Ammon's horn (tissue), 1 donor: ENCODE results near the gene TTLL8.
A peak's percentile ranks its signal among the peaks of the same experiment; 100 is the strongest.
"Not testable (repeated sequence)": the region's sequence is repeated elsewhere in the genome, so short reads cannot be mapped to it uniquely, and the experiment has no call there.

Source experiments
- DNase-seq: peaks from one replicate; pipeline ENCODE4 v3.0.0-alpha.2; 2016; ENCODE audit warnings: low spot score

TTLL8 gene

DNA sequence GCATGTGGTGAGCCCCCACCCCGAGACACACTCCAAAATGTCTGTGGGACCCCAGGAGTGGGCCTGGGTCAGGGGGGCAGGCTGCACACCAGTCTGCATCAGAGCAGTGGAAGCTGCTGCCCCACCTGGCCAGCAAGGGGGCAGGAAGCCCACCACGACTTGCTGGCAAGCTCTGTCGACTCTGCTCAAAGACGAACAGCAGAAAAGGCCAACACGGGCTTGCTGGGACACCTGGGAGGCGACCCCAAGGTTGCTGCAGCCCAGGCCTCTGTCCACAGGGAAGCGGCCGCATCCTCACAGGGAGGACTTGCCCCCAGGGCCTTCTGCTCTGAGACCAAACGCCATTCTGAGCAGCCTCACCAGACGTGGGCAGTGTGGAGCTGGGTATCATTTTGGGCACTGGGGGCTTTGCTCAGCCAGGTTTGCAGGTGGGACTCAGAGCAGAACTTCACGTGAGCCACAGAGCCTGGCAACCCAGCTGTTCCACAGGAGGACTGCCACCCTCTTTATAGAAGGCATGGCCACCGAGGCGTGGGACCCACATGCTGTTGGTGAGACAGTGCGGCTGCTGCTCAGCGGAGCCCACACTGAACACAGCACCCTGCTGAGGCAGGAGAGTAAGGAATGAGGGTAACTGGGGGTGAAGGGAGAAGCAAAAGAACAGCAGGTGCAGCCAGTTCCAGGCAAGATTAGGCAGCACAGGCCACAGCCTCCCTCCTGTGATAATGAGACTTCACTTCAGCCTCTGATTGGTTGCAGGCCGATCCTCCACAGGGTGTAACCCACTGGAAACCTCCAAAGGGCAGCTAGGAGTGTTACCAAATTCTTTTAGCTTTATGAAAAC is 56.5 kb downstream of the TTLL8 start:
- DNase-seq = no peak

- no peak for DNase-seq
Measured at GRCh38 chr22:50000587-50001387, 57.3 kb downstream of the TTLL8 start.

- DNase-seq = no peak
Measured at GRCh38 chr22:49999946-50000586, 58.0 kb downstream of the TTLL8 start.

- no peak for DNase-seq
Measured at GRCh38 chr22:49999063-49999945, 58.8 kb downstream of the TTLL8 start.

DNA sequence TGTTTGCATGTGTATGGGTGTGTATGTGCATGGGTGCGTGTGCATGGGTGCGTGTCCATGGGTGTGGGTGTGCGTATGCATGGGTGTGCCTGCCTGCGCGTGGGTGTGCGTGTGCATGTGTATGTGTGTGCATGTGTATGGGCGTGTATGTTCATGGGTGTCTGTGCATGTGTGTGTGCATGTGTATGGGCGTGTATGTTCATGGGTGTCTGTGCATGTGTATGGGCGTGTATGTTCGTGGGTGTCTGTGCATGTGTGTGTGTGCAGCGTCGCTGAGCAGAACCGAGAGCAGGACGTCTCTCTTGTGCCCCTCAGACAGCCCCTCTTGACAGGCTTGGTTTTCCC is 59.4 kb downstream of the TTLL8 start:
- DNase-seq = no peak

DNA sequence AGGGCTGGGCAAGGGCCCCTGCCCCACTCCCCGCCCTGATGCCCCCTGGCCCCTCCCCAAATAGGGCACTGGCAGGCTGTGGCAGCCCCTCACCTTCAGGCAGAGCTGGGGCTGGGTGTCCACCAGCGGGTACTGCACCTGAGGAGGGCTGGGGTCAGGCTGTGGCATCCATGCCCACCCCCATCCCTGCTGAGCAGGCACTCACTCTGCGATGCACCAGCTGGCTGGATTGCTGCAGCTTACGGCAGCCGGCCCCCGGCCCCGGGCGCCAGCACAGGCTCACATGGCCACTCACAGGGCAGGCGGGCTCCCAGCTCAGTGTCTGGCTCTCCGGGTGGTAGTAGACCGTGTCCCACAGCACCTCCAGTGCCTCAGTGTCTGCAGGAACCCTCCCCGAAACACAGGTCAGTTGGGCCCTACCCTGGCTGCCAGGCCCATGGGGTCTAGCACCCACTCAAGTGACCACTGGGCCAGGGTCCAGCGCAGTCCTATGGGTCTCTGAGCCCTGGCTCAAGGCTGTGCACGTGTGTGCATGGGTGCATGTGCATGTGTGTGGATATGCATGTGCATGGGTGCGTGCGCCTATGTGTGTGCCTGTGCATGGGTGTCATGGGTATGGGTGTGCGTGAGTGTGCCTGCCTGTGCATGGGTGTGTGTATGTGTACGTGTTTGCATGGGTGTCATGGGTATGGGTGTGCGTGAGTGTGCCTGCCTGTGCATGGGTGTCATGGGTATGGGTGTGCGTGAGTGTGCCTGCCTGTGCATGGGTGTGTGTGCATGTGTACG is 60.0 kb downstream of the TTLL8 start:
- DNase-seq = no peak

GRCh38 chr22:49997251-49997599 is 60.9 kb downstream of the TTLL8 start:
- no peak for DNase-seq

DNA sequence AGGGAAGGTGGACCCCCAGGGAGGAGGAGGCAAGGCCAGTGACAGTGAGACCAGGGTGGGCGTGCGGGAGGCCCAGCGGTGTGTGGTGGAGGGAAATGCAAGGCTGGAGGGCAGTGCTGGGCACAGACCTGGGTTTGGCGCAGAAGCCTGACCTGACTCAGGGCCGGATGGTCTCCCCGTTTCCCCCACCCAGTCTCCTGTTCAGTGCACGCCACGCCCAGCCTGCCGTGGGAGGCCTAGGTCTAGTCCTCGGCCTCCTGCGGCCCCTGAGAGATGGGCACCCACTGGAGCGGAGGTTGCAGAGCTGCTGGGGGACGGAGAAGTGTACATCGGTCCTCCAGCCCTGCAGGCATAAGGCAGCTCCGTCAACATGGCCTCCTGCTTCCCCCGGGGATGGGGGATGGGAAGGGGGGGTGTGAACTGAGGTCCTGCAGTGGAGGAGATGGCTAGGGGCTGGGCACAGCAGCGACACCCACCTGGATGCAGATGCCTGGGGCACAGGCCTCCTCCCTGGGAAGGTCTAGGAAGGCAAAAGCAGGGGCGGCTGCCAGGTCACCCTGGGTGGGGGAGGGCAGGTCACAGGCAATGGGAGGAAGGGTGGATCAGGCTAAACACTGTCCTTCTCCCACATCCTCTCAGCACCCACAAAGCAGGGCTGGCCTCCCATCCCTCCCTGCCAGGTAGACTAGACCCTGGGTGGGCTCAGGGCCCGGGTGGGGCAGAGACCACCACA is 61.4 kb downstream of the TTLL8 start:
- no peak for DNase-seq

- DNase-seq = no peak
Measured at GRCh38 chr22:49996119-49996517, 62.0 kb downstream of the TTLL8 start.

GRCh38 chr22:49995361-49996118 is 62.6 kb downstream of the TTLL8 start:
- no peak for DNase-seq

DNA sequence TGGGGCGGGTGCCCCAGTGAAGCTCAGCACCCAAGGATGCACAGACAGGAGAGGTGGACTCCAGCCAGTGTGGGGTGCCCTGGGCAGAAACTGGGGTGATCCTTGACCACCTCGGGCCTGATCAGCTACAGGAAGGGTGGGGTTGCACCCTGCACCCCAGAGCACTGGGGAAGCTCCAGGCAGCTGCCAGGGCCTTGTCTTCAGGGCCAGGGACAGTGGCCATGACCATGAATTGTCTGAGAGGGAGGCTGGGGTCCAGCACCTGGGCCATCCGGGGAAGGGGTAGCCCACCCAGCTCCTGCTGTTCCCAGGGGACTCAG is 63.1 kb downstream of the TTLL8 start:
- DNase-seq = no peak

DNA sequence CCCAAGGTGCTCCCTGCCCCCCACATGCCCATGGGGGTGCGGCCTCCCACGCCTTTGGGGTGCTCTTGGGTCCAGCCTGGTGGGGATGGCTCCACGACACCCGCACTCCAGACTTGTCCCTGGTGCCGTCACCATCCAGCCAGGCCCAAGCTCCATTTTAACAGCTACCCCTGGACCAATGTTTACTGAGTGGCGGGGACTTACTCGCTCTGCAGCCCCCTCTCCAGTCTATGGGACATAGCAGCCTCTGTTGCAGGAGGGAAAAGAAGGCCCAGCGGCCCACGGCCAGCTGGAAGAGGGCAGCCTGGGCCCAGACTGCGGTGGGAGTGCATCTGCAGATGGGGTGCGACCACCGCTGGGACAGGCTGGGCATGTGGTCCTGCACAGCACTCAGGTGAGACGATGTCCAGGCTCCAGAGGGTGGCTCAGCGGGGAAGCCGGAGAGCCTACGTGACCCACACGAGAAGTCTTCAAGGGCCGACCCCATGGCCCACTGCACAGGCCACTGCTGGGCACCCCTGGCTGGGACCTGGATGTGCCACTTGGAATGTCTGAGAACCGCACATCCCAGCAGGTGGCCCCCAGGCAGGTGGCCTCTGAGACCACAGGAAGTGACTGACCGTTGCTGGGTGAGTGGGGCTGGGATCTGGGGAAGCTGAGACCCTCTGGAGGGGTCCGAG is 63.6 kb downstream of the TTLL8 start:
- no peak for DNase-seq

DNA sequence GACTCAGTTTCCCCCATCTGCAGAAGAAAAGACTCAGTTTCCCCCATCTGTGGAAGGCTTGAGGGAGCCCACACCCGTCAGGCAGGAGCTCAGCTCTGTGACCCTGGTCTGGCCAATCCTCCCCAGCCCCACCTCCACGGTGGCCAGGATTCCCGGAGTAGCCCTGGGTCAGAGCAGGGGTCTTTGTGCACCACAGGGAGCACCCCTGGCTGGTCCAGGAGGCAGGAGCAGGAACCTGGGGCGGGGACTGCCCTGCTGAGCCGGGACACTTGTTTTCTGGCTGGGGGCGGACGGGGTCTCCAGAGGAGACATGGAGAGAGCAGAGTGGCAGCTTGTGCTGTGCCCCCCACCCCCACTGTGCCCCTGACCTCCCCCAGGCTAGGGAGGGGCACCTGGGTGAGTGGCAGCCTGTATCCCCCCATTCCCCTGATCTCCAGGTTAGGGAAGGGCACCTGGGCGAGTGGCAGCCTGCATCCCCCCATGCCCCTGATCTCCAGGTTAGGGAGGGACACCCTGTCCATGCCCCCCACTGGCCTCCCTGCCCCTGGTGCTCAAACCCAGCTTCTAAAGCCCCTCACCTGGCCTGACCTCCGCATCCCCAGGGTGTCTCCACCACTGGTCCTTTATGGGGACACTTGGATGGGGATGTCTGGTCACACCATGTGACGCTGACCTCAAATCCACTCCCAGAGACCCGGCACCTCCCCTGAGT is 64.3 kb downstream of the TTLL8 start:
- DNase-seq = no peak

DNA sequence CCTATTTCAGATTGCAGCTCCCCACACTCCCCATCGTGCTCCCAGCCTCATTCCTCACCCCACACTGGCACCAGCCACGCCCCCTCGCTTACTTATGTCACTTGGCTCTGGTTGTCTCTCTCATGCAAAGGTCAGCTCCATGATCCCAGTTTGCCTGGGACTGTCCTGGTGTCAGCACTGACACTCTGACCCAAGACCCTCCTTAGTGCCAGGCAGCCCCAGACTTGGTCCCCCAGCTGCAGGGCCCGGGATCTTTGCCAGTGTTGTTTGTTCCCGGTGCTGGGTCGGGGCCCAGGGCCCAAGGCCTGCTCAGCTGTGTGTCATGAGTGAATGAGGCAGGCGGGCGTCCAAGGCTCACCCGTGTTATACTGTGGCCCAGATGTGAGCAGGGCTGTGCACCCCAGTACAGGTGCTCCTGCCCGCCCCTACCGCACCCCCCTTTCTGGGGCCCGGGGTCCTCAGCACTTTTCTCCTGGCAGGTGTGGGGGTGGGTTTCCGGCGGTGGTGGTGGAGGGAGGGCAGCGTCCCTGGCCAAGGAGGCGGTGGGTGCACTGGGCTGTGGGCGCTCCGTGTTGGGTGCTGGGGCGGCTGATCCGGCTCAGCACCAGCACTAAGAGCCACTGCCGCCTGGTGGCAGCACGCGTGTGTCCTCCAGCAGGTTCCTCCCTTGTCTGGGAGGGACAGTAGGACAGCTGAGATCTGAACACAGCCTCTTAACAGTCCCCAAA is 65.0 kb downstream of the TTLL8 start:
- DNase-seq = peak; percentile 91

GRCh38 chr22:49991907-49992533 is 66.1 kb downstream of the TTLL8 start:
- DNase-seq = no peak

GRCh38 chr22:49991167-49991566 is 66.9 kb downstream of the TTLL8 start:
- DNase-seq = no peak

DNA sequence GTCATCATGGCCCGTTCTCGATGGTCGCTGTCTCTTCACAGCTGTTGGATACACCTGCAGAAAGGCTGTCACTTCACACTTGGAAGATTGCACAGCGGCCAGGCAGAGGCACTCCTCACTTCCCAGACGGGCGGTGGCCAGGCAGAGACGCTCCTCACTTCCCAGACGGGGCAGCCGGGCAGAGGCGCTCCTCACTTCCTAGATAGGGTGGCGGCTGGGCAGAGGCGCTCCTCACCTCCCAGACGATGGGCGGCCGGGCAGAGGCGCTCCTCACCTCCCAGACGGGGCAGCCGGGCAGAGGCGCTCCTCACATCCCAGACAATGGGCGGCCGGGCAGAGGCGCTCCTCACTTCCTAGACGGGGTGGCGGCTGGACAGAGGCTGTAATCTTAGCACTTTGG is 68.3 kb downstream of the TTLL8 start:
- not testable (repeated sequence) for DNase-seq
